NCI-H1694 treated with DMSO at 0.1 percent for 48 hours (cell line): ENCODE measurements around the gene LUZP2.

ENCODE experiments used
- DNase-seq: peaks from one replicate; lab custom pipeline; 2025; lab: John Stamatoyannopoulos, UW

Gene LUZP2

DNA sequence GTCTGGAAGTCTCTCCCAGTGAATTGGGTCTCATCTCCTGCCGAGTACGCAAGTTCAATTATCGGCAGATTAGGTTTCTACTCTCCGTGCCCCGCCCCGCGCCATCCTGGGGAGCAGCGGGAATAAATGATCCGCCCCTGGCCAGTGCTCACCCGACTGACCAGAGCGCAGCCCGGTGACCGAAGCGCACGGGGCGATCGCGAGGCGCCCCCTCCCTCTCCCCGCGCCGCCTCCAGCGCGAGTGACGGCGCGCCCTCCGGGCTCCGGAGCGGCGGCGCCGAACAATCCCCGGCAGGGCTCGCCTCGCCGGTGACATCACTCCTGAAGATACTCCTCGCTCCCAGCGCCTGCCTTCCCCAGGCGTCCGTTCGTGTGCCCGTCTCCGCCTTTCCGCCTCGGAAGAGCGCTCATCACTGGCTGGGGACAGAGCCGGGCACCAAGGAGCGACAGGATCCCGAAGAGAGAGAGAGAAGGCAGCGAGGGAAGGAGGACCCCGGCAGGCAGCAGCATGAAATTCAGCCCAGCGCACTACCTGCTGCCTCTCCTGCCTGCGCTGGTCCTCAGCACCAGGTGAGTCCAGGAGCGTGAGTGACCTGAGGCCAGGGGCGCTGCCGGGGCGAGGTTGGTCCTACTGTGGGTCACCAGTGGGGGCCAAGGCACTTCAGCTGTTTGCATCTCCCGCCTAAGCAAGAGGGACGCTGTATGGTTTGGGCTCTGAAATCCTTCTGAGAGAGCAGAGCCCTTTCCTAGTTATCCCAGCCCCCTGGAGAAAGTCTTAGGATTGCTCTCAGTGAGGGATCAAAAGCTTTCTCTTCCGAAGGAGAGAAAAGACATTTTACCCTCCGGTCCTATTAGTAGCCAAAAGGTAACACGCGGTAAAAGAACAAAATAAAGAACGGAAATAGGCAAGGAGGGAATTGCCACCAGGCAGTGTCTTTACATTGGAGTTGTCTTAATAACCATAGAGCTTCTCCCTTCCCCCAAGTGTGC lies at the start of gene LUZP2:
Gene LUZP2 (plus strand): TSS at position 318 of the 990 bp plus-strand sequence.
- no peak for DNase-seq

DNA sequence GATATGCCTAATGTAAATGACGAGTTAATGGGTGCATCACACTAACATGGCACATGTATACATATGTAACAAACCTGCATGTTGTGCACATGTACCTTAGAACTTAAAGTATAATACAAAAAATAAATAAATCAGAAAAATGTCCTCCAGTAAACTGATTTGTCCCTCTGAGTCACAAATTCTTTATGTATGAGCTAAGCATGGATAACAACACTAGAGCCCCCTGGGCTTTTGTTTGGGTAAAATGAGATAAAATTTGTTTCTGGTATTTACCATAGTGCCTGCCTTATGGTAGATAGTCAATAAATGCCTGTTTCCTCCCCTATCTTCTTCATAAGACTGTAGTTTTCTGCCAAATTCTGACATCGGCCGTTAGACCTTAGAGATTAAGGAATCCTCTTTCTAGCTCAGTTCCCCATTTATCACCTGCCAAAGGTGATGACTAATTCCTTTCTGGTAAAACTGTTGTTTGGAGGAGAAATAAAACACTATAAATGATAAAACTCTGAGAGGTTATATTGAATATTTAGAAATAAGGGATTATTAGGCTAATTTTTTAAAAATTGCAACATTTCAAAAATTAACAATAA lies 43.6 kb upstream of the LUZP2 start:
- DNase-seq: no peak

DNA sequence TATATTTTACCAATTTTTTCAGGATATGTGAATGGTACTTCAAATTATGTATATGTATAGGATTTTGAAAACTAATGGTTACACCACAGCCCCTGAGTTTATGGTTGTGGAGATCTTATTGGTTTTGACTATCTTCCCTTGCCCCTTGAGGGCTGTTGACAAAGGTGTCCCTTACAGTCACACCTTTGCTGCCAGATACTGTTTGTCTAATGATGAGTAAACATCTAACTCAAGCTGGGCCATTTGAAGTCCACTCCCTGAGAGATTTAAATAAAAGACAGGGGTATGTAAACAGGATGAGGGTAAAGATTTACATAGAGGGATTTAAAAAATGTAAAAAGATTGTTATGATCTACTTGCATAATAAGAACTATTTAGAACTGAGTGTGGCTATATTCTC lies 38.9 kb upstream of the LUZP2 start:
- no peak for DNase-seq

DNA sequence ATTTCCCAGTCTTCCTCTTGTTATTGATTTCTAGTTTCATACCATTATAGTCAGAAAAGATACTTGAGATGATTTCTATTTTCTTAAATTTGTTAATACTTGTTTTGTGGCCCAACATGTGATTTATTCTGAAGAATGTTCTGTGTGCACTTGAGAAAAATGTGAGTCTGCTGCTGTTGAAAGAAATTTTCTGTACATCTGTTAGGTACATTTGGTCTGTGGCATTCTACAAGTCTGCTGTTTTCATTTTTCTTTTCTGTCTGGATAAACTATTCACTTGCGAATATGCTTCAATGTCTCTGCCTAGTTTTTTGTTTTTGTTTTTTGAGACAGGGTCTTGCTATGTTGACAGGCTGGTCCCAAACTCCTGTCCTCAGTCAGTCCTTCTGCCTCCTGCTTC lies 26.4 kb upstream of the LUZP2 start:
- DNase-seq: no peak

DNA sequence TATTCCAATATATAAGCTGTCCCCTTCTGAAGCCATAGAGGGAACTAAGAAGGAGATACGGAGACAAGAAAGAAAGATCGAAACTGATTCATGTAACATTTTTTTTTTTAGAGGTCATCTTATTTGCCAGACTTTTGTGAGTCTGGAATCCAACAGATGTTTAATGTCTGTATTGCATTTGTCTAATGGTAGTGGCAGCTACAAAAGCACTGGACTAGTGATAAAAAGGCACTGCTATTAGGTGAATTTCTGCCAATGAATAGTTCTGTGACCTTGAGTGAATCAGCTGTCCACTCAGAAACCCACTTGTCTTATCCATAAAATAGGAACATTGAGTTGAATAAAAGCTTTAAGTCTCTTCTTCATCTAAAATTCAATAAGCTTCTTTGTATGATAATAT lies 25.8 kb upstream of the LUZP2 start:
- no peak for DNase-seq

DNA sequence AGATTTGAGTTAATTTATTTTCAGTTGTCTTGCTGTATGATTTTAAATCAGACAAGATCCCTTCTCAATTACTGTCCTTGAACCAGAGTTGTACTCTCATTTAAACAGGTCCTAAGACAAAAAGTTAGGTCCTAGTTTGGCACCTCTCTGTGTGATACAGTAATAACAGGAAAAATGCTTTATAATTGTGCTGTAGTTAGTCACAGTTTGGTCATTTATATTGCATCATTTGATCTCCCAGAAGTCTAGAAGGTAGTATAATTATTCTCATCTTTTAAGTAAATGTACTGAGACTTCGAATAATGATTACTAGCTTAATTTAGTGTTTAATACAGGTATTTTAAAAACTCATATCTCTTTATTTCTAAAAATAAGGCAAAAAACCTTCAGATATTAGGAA lies 18.1 kb upstream of the LUZP2 start:
- DNase-seq: no peak

DNA sequence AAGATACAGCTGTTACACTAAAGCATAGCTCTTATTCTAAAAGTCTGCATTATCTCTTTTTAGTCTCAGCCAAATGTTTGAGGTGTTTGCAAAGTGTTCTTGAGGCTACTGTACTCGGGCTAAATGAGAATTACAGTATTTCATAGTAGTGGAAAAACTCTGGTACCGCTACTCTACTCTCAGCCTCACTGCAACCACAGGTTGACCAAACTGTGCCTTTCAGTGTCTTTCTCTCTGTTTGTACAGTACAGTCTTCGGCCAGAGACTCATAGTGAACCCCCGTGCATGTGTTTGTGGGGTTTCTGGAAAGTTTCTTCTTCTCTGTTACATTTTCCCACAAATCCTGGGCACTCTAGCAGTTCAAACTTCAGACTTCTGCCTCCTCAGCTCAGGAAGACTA lies 7.4 kb upstream of the LUZP2 start:
- DNase-seq: no peak

DNA sequence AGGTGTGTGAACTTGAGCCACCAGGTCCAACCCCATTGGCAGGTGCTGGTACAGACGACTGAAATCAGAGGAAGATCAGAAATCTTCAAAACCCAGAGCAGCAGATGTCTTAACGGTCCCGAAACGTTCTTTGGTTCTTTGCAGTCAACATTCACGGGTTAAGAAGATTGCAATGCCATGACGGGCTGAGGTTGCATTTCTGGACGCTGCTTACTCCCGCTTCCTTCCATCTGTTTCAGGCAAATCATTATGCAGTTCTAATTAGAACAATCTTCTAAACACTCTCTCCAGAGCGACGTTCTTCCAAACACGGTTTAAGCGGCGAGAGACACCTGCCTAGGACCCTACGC lies 492 bp upstream of the LUZP2 start:
- no peak for DNase-seq

DNA sequence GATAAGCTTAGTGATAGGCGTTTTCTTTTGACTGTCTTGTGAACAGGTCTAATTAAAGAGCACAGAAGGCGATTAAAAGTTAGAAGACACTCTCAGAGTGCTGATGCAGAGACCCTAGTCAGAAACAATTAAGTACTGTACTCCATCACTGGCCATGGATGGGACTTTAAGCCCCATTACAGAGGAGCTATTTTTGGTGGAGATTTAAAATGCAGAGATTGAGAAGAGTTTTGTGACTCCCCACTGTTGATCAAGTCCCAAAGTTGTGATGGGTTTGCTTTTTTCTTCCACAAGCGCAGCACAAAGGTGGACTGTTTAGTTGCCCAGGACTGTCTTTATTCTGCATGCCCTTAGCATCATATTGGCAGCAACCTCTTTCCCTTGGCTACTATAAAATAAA lies 978 bp downstream of the LUZP2 start:
- no peak for DNase-seq

DNA sequence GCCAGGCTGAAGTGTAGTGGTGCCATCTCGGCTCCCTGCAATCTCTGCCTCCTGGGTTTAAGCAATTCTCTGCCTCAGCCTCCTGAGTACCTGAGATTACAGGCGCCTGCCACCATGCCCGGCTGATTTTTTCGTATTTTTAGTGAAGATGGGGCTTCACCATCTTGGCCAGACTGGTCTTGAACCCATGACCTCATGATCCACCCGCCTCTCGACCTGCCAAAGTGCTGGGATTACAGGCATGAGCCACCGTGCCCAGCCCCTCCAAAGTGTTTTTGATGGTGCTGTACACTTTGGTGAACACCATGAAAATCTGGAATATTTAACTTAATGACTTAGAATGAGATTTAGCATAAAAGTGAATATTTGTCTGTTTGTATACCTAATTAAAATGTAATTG lies 5.6 kb downstream of the LUZP2 start:
- DNase-seq: no peak

DNA sequence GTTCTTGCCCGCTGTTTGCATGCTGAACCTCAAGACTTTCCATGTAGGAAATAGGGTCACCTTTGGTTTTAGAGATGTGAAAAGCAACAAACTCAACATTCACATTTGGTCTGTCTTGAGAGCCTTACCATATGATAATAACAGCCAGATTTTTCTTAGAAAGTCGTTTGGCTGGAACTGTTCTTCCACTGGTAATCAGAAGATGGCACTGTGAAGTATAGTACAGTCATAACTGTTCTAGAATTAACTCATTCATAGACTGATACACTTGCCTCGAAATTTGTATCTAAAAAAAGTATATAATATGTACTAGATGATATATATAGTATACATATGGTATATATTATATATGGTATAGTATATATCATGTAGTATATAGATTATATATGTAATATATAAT lies 12.3 kb downstream of the LUZP2 start:
- no peak for DNase-seq

DNA sequence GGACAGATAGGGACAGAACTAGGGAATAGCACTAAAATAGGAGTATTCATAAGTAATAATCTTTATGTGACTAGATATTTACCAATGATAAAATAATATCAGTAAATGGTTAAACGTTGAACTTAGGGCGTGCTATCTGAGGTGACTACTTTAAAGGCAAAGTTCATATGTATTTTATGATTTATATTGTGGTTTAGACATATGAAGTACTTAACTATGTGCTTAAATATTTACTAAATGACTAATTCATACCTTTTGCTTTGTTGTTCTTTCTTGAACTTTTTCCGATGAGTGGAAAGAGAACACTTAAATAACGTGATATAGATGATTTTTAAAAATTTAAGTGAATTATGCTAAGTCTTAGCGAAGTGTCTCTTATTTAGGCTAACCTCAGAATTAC lies 14.7 kb downstream of the LUZP2 start:
- no peak for DNase-seq

DNA sequence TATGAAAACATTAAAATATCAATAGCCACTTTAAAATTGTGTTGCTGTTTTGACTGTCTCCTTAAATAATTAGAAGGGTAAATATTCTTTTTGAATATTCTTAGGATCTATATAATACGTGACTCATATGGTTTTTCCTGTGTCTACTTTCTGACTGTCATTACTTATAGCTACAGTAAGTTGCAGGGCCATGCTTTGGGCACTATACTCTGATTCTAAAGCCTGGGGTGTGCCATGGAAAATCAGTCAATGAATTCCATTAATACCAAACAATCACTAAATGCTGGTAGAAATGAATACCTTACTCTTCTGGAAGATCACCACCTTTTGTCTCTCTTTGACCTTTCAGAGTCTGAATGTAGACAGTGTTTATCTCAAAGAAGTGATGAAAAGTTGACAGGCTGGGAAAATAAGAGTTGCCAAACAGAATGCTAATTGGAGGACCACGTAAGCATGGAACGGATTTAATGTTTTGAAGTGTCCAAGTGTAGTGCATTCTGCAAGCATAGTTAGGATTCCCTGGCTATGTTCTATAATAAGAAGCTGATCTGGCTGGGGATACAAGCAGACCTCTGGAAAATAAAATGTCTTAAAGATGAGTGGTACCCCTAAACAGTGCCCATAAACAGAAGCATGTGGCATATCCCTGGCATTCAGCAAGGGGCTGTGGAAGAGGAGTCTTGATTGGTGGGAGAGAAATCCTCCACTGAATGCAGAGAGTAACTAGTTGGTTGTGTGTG lies 16.8 kb downstream of the LUZP2 start:
- no peak for DNase-seq

DNA sequence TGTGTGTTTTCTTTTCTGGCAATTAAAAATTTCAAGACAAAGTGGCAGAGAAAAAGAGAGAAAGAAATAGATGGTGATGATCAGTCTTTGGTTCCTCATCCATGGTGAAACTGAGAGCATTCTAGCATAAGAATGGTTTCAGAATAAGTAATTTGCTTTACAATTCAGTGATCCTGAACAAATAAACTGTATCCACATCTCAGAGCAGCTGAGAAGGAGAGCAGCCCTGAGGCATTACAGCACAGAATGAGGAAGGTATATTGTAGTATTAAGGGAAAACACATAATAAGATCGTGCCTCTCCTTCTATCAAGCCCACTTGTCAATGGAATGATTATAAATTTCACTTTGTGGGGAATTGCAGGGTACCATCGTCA lies 17.4 kb downstream of the LUZP2 start:
- no peak for DNase-seq

DNA sequence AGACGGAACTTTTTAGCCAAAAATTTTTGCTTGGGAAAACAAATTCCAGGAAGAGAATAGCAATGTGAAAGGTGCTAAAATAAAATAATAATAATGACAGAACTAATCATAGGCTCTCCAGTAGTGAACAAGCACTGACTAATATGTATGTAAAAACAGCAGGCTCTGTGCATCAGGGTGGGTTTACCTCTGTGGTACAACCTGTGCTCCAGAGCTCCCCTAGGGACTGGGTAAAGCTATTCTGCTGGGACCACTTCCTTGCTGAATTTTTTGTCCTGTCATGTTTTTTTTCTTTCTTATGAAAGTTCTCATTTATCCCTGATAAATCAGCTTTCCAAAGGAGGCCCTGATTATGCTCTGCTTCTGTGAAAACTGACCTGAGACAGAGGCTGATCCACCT lies 18.8 kb downstream of the LUZP2 start:
- no peak for DNase-seq

DNA sequence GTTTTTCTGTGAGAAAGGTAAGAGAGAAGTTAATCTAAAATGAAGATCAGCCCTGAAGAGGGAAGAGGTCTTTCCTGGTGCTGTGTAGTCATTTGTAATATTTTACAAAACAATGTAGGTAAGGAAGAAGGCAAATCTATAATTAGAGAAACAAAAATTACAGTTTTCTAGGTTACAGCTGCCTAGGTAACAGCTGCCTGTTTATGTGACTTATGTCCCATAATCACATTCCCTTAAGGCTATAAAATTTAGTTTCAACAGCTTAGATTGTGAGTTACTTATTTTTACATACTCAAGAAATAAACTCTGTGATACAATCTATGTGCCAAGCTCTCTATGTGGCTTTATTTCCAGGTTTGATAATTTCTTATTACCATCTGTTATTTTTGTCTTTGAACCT lies 19.8 kb downstream of the LUZP2 start:
- no peak for DNase-seq

DNA sequence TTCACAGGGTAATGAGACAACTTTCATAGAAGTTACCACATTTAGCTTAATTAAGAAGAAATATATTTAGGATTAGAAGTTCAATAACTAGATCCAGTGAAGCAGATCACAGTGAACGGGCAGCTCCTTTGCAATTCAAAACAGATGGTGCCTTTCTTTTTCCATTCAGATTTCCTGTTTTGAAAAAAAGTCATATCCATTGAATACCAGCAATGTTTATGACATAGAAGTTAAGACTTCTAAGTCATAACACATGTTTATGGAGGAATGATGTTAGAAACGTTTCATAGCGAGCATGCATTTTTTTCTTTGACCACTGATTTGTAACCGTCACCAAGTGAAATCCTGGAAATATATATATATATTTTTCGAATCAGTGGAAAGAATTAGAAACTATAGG lies 24.7 kb downstream of the LUZP2 start:
- DNase-seq: no peak

DNA sequence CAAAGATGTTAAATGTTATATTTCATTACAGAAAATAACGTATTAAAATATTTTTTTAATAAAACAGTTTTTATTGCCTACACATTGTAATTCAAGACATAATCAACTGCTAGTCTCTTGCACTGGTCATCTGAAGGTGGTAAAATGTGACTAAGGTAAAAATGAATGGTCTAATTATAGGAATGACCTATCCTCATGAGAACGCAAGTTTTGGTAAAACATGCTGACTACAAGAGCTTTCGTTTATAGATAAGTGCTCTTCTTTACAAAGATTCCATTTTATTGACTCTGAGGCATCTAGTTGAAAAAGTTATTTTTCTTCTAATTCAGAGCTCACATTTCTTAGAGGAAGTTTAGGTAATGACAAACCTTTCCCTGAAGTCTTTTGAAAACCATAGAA lies 27.3 kb downstream of the LUZP2 start:
- DNase-seq: no peak

DNA sequence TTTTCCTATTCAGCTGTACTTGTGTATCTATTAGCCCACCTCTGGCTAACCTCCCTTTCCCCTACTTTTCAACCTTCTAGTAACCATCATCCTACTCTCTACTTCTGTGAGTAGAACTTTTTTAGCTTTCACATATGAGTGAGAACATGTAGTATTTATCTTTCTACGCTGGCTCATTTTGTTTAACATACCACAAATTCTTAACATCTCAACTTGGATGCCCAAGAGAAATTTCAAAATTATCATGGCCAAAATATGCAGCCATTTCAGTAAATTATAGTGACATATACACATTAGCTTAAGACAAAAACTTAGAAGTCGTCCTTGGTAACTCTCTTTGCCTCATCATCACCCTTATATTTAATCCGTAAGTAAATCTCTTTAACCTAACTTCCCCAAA lies 34.7 kb downstream of the LUZP2 start:
- no peak for DNase-seq

DNA sequence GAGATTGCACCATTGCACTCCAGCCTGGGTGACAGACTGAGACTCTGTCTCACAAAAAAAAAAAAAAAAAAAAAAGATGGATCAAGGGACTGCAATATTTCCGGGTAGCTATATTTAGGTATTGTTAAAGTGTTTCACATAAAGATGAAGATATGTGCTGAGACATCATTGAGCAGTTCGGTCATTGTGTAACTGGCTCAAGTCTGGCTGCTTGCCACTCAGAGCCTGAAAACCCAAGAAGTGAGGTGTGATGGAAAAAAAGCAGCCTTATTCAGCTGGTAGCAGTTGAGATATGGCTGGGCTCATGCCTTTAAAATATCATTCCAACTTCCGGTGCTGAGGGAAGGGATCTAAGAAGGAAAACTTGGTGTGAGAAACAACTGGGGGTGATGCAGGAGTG lies 46.9 kb downstream of the LUZP2 start:
- DNase-seq: no peak

DNA sequence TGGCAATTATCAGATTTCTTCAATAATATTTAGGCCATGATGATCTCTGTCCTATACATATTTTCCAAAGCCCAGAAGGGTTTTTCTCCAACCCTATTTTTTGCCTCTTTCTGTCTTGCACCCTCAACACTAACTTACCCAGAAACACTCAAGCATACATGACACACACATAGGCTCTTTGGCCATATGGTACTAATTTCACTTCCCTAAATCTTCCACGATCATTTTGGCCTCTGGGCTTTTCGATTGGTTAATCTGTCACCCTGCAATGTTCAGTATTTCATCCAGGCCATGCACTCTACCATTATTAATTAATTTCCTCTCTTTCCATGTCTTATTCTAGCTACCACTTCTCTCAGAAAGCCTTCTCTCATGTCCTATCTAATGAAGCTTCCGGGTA lies 59.8 kb downstream of the LUZP2 start:
- DNase-seq: no peak

DNA sequence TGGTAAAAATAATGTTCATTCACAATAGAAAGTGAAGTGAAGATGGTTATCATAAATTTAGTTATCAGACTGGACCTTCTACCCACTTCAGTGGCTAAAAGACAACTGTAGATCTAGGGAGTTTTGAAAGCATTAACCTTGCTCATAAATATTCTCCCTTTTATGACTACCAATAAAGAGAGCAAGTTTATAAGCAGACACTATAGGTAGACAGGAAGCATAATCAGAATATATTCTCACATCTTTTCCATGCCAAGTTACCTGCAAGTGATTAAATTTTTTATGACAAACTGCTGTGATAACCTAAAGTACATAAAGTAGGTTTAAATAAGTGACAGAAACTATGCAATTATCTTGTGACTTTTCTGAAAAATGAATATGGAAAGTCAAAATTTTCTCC lies 62.5 kb downstream of the LUZP2 start:
- no peak for DNase-seq

DNA sequence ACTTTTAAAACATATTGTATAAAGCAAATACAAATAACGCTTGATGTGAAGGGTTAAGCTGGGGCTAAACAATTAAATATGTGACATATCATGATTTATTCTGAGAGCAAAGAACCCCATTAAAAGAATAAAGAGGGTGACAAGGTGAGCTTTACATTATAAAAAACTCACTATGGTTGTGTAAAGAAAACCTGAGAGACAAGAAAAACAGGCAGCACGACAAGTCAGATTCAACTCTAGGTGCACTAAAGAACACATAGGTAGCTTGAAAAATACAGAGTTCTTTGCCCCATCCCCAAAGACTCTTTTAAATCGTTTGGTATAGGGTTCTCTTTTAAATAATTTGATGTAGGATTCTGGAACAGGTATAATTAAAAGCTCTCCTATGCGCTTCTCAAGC lies 63.5 kb downstream of the LUZP2 start:
- DNase-seq: no peak
